Daoy (cell line): ENCODE results near the gene TRAF4. TPM values are rescaled to one million over a fixed set of nuclear protein-coding genes. Genes with fewer than 3 reads are reported as not detected.

Experiments used
- DNase-seq: peaks from one replicate; pipeline ENCODE4 v3.0.0-alpha.2; 2015; ENCODE audit warnings: low read depth
- total RNA-seq: library from RNA; depleted of rRNA; stranded (reverse); fragments of >200 nt; shearing (Covaris generic); gene quantifications from 2 replicates; pipeline ENCODE4 v1.2.3, GENCODE V29; 2014; rRNA removed

The TRAF4 gene
- total RNA-seq = 20.4 and 23.7 TPM in 2 replicates

- DNase-seq = peak; percentile 90
These were observed at the start of gene TRAF4 for GRCh38 chr17:28743243-28744103. Gene TRAF4, plus strand, starts transcription at chr17:28744011. Its CDS starts 102 bp downstream, at chr17:28744113.

DNA sequence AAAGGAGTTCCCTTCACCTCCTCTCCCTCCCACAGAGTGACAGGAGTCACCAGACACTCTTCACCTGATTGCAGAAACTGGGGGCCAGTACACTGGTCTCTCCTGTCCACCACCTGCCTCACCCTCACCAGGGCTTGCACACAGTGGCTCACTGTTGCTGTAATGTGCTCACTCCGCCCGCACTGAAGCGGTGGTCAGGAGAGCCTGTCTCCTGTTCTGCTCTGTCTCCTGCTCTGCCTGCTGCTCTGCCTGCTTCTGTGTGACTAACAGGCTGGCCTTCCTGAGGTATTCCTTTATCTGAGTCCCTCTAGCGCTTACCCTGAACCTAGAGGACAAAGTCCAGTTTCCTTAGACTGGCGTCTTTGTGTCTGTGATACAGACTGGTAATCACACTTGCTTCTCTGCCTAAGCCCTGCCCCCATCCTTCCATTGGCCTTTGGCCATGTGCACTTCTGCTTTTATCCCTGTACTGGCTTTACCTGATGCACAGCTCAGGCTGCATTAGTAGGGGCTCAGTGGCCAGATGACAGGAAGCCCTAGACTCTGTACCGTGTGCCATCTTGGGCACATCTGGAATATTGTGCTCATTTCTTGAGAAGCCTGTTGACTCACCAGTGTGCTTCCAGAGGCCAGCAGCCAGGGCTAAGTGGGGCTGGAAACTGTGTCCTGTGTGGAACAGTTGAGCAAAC is 45.4 kb upstream of the TRAF4 start:
- DNase-seq = no peak

GRCh38 chr17:28700278-28700677 is 43.5 kb upstream of the TRAF4 start:
- no peak for DNase-seq

- no peak for DNase-seq
These were observed 42.9 kb upstream of the TRAF4 start for GRCh38 chr17:28700830-28701492.

DNA sequence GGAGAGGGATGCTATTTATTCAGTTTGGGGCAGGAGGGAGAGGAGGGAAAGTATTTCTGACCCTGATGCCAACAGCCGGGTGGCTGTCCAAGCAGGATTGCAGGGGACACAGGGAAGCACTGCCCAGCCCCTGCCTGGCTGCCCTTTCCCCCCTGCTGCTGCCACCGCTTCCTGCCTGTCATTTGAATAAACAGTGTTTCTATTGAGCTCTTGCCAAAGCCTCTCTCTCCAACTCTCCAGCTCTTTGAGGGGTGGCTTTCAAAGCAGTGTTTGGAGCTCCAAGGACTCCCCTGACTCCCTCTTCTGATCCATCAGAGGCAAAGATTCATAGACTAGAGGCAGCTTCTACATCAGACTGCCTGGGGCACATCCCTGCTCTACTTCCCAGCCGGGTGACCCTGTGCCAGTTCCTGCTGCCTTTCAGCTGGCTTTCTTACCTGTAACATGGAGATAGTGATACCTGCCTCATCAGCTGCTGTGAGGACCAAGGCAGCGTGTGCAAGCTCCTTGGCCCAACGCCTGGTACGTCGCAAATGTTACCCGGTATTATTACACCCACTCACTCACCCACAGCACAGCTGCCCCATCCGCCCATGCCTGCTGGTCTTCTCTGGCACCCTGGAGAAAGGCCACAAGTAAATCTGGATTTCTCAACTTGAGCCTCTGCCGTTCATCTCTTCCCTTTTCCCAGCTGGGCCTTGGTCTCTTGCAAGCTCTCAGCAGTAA is 41.6 kb upstream of the TRAF4 start:
- DNase-seq = no peak

GRCh38 chr17:28702752-28703150 is 41.1 kb upstream of the TRAF4 start:
- no peak for DNase-seq

GRCh38 chr17:28703552-28704218 is 40.1 kb upstream of the TRAF4 start:
- DNase-seq = no peak

GRCh38 chr17:28704219-28704858 is 39.5 kb upstream of the TRAF4 start:
- no peak for DNase-seq

DNA sequence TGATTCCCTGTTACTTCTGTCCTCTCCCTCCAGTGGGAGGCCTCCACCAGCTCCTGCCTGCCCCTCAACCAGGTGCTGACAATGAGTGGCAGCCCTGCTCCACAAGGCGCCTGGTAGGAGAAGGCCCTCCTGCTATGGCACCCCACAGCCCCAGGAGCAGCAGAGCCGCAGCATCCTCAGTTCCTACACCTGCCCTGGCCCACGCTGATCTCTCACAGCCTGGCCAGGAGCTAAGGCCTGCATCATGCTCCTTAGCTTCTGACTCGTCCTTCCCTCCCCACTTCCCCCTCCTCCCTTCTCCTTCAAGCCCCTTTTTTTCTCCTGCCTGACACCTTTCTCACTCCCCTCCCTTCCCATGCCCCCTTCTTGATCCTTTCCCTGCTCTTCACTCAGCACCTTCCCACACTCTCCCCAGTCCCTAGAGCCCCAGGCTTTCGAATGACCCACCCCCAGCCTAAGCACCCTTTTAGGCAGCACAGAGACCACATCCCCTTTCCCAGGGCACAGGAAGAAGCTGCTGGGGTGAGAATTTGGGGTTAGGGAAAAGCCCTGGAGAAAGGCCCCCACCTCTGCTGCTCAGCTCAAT is 38.6 kb upstream of the TRAF4 start:
- no peak for DNase-seq

- no peak for DNase-seq
These were observed 38.0 kb upstream of the TRAF4 start for GRCh38 chr17:28705728-28706334.

- no peak for DNase-seq
These were observed 37.1 kb upstream of the TRAF4 start for GRCh38 chr17:28706471-28707338.

- no peak for DNase-seq
These were observed 36.5 kb upstream of the TRAF4 start for GRCh38 chr17:28707339-28707720.

- peak; percentile 96 for DNase-seq
These were observed 32.7 kb upstream of the TRAF4 start for GRCh38 chr17:28710861-28711722.

GRCh38 chr17:28711723-28712031 is 32.1 kb upstream of the TRAF4 start, which contains the start of gene PROCA1:
Gene PROCA1, minus strand, starts transcription at chr17:28711888. Its CDS starts 228 bp downstream, at chr17:28711660.
- DNase-seq = no peak

GRCh38 chr17:28712032-28712704 is 31.6 kb upstream of the TRAF4 start:
- no peak for DNase-seq

DNA sequence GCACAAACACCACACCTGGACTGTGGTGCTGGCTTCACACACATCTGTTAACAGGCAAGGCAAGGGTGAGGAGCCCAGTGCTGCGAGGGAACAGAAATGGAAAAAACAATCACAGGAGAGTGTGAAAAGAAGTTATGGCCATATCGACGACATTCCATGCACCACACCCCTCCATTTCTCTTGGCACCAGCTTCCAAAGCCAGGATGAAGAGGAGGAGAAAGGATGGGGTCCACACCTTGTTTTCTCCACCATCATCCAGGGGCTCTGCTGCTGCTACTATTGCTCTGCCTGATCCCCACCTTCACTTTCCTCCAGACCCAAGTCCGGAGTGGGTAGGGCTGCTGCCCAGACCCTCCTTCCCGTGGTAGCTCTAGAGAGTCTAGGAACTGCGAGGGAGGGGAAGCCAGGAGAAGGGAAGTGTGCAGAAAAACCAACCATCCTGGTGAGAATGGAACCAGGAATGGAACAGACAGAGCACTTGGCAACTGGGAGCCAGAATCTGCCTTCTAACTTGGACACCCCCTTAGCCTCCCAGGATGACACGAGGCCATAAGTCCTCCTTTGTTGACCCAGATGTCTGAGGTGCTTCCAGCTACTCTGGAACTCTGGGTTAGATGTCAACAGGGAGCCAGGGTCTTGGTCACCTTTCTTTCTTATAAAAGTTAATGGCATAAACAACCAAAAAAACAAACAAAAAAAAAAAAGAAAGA is 31.0 kb upstream of the TRAF4 start:
- no peak for DNase-seq

GRCh38 chr17:28714281-28714680 is 29.5 kb upstream of the TRAF4 start:
- no peak for DNase-seq
